Measurements from ENCODE around the gene NIPSNAP2.

NIPSNAP2 gene

GRCh38 chr7:55962014-55962413 is 2.4 kb upstream of the NIPSNAP2 start:
- DNase-seq (ENCODE audit: low read depth) = no peak
- TF ChIP-seq POLR2A (IDR thresholded peaks at IDR 0.05; ENCODE audit: extremely low read depth, insufficient read length) = no peak
- TF ChIP-seq MAX (IDR thresholded peaks at IDR 0.05; ENCODE audit: low read depth, low read length) = no peak
- no peak for TF ChIP-seq CTCF (IDR thresholded peaks at IDR 0.05; ENCODE audit: low read depth, low read length)
- no peak for TF ChIP-seq MYC (IDR thresholded peaks at IDR 0.05; ENCODE audit: low read depth, low read length)
- no peak overlapping the region for H3K4me3 ChIP-seq (ENCODE audit: low read depth, low read length)

GRCh38 chr7:55963584-55964168 is 709 bp upstream of the NIPSNAP2 start:
- TF ChIP-seq CTCF (IDR thresholded peaks at IDR 0.05; ENCODE audit: low read depth, low read length) (no peak), MAX (IDR thresholded peaks at IDR 0.05; ENCODE audit: low read depth, low read length) (no peak), POLR2A (IDR thresholded peaks at IDR 0.05; ENCODE audit: extremely low read depth, insufficient read length) (no peak), MYC (IDR thresholded peaks at IDR 0.05; ENCODE audit: low read depth, low read length) (no peak)
- DNase-seq (ENCODE audit: low read depth) = no peak
- peak overlapping the region; percentile 51 for H3K4me3 ChIP-seq (ENCODE audit: low read depth, low read length)

GRCh38 chr7:55965100-55965470 is 700 bp downstream of the NIPSNAP2 start:
- peak overlapping the region; percentile 78 for H3K4me3 ChIP-seq (ENCODE audit: low read depth, low read length)
- TF ChIP-seq CTCF (IDR thresholded peaks at IDR 0.05; ENCODE audit: low read depth, low read length) (no peak), MAX (IDR thresholded peaks at IDR 0.05; ENCODE audit: low read depth, low read length) (no peak; the same call in 1 of the 2 replicates), MYC (IDR thresholded peaks at IDR 0.05; ENCODE audit: low read depth, low read length) (no peak), POLR2A (IDR thresholded peaks at IDR 0.05; ENCODE audit: extremely low read depth, insufficient read length) (no peak)
- DNase-seq (ENCODE audit: low read depth) = no peak

- no peak overlapping the region for H3K4me3 ChIP-seq (ENCODE audit: low read depth, low read length)
- DNase-seq (ENCODE audit: low read depth) = no peak
- TF ChIP-seq POLR2A (IDR thresholded peaks at IDR 0.05; ENCODE audit: extremely low read depth, insufficient read length) (no peak), MYC (IDR thresholded peaks at IDR 0.05; ENCODE audit: low read depth, low read length) (no peak), CTCF (IDR thresholded peaks at IDR 0.05; ENCODE audit: low read depth, low read length) (no peak), MAX (IDR thresholded peaks at IDR 0.05; ENCODE audit: low read depth, low read length) (no peak)
Observed at GRCh38 chr7:55965805-55966421, 1.5 kb downstream of the NIPSNAP2 start.

- TF ChIP-seq MYC (IDR thresholded peaks at IDR 0.05; ENCODE audit: low read depth, low read length) = no peak
- no peak for DNase-seq (ENCODE audit: low read depth)
- no peak overlapping the region for H3K4me3 ChIP-seq (ENCODE audit: low read depth, low read length)
Observed at GRCh38 chr7:55966851-55967250, 2.5 kb downstream of the NIPSNAP2 start.

GRCh38 chr7:55969391-55969790 is 5.0 kb downstream of the NIPSNAP2 start:
- no peak overlapping the region for H3K4me3 ChIP-seq (ENCODE audit: low read depth, low read length)
- DNase-seq (ENCODE audit: low read depth) = no peak
- TF ChIP-seq POLR2A (IDR thresholded peaks at IDR 0.05; ENCODE audit: extremely low read depth, insufficient read length) (no peak), MYC (IDR thresholded peaks at IDR 0.05; ENCODE audit: low read depth, low read length) (no peak), CTCF (IDR thresholded peaks at IDR 0.05; ENCODE audit: low read depth, low read length) (no peak), MAX (IDR thresholded peaks at IDR 0.05; ENCODE audit: low read depth, low read length) (no peak)

All from NB4 (cell line).